GM23338 (cell line): ENCODE data around the gene CARF.

ENCODE experiments used
- EZH2phosphoT487 ChIP-seq: fragments of 200-600 bp; sonication (generic); IDR thresholded peaks from one replicate; pipeline ENCODE4 v1.8.1; 2018; ENCODE audit warnings: antibody characterized with exemption; ENCODE audit not compliant: unreplicated experiment
- POLR2AphosphoS5 ChIP-seq: IDR thresholded peaks from 2 replicates; pipeline ENCODE4 v1.6.1; 2016; ENCODE audit warnings: antibody characterized with exemption, low read depth
- TF ChIP-seq, protein P1 (sequence below), 2 experiments: fragments of 200-600 bp in 1 of 2; sonication (generic) in 1 of 2; conservative IDR thresholded peaks; 2 replicates each; pipeline versions ENCODE4 v1.5.1 to v1.6.1; 2016 to 2017; ENCODE audit warnings: antibody characterized with exemption in 2 of 2, low read depth in 2 of 2, mild to moderate bottlenecking in 2 of 2, moderate library complexity in 1 of 2

DNA sequence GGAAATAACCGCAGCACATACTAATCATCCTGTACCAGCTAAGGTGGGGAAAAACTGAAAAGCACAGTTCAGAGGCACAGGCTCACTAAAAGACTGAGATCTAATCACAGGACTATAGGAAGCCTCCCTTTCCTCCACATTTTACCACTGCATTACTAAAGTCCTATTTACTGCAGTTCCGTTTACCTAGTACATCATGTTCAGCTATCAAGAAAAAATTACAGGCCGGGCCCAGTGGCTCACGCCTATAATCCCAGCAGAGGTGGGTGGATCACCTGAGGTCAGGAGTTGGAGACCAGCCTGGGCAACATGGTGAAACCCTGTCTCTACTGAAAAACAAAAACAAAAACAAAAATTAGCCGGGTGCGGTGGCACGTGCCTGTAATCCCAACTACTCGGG, 91.6 kb downstream of the CARF start:
- TF ChIP-seq EZH2phosphoT487, result no peak
- TF ChIP-seq, protein P1, sequence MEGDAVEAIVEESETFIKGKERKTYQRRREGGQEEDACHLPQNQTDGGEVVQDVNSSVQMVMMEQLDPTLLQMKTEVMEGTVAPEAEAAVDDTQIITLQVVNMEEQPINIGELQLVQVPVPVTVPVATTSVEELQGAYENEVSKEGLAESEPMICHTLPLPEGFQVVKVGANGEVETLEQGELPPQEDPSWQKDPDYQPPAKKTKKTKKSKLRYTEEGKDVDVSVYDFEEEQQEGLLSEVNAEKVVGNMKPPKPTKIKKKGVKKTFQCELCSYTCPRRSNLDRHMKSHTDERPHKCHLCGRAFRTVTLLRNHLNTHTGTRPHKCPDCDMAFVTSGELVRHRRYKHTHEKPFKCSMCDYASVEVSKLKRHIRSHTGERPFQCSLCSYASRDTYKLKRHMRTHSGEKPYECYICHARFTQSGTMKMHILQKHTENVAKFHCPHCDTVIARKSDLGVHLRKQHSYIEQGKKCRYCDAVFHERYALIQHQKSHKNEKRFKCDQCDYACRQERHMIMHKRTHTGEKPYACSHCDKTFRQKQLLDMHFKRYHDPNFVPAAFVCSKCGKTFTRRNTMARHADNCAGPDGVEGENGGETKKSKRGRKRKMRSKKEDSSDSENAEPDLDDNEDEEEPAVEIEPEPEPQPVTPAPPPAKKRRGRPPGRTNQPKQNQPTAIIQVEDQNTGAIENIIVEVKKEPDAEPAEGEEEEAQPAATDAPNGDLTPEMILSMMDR (conservative IDR thresholded peaks at IDR 0.05; ENCODE audit: low read depth in 2 of 2), result no peak
- no peak for TF ChIP-seq POLR2AphosphoS5
